KMS-11 (cell line): Measurements from ENCODE around the gene ATRN.

Experiments used
- H2AFZ ChIP-seq: fragments of 200-600 bp; sonication (generic); 2 replicates; pipeline ENCODE4 v1.6.1; 2016; ENCODE audit warnings: antibody characterized with exemption, mixed run types, low read depth
- H3K27ac ChIP-seq: fragments of 200-600 bp; sonication (generic); 2 replicates; pipeline ENCODE4 v1.6.1; 2016; ENCODE audit warnings: mild to moderate bottlenecking, mixed run types
- H3K27me3 ChIP-seq: fragments of 200-600 bp; sonication (generic); 2 replicates; pipeline ENCODE4 v1.6.1; 2017; ENCODE audit warnings: mild to moderate bottlenecking, low read depth, mixed run types, moderate library complexity; ENCODE audit not compliant: insufficient read depth
- H3K36me3 ChIP-seq: fragments of 200-600 bp; sonication (generic); 2 replicates; pipeline ENCODE4 v1.6.1; 2017; ENCODE audit warnings: mild to moderate bottlenecking, mixed run types; ENCODE audit not compliant: insufficient read depth
- H3K4me1 ChIP-seq: fragments of 200-600 bp; sonication (generic); 2 replicates; pipeline ENCODE4 v1.6.1; 2016; ENCODE audit warnings: mild to moderate bottlenecking, low read depth, mixed run types; ENCODE audit not compliant: poor library complexity, severe bottlenecking
- H3K4me2 ChIP-seq: fragments of 200-600 bp; sonication (generic); 2 replicates; pipeline ENCODE4 v1.7.0; 2016; ENCODE audit warnings: mild to moderate bottlenecking, mixed run types
- H3K4me3 ChIP-seq: fragments of 200-600 bp; sonication (generic); IDR thresholded peaks from 2 replicates; pipeline ENCODE4 v1.6.1; 2017; ENCODE audit warnings: low read depth, low read length, mixed read lengths; ENCODE audit not compliant: insufficient read depth
- H3K79me2 ChIP-seq: fragments of 200-600 bp; sonication (generic); 2 replicates; pipeline ENCODE4 v1.6.1; 2016; ENCODE audit warnings: low read depth, mixed run types; ENCODE audit not compliant: insufficient read depth
- H3K9ac ChIP-seq: fragments of 200-600 bp; sonication (generic); 2 replicates; pipeline ENCODE4 v1.6.1; 2016; ENCODE audit warnings: mild to moderate bottlenecking, mixed run types
- H4K20me1 ChIP-seq: fragments of 200-600 bp; sonication (generic); 2 replicates; pipeline ENCODE4 v1.6.1; 2016; ENCODE audit warnings: mild to moderate bottlenecking, mixed run types; ENCODE audit not compliant: insufficient read depth
- TF ChIP-seq, protein P1 (sequence below): fragments of 200-600 bp; sonication (generic); conservative IDR thresholded peaks from 2 replicates; pipeline ENCODE4 v1.6.1; 2017; ENCODE audit warnings: low read depth, mild to moderate bottlenecking, antibody characterized with exemption, low read length, moderate library complexity, mixed read lengths

The ATRN gene

DNA sequence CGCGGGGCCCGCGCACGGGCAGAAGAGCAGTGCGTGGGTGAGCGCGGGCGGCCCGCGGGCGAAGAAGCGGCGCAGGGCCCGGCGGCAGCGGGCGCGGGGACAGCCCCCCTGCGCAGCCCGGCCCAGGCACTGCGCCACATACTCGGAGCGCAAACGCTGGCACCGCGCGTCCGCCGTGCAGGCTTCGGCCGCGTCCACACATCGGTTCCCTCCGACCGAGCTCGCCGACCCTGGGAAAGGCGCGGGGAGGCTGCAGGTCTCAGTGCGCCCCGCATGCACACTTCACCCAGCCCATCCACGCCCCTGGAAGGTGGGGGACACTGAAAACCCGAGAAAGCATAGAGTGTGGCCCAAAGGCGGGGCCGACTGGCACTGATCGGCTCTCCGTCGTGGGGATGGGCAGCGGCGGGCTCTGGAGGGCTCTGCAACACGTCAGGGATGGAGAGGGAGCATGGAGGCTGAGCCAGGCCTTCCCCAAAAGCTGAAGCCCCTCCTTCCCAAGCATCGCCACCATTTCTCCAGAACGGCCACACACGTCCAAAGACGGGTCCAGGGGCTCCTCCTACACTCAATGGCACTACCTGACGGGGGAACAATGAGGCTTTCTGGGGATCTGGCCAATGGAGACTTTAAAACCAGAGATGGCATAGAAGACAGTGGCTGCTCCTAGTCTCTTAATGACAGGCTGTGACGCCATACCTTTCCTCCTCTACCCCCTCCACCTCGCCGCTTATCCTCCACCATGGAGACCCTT lies 190.4 kb downstream of the ATRN start:
- no peaks in the 10 kb centered on the region for H3K36me3 ChIP-seq
- H3K27ac ChIP-seq, result no peak overlapping the region
- H3K4me3 ChIP-seq, result no peak overlapping the region
- no peaks in the 10 kb centered on the region for H4K20me1 ChIP-seq
- no peaks in the 10 kb centered on the region for H3K27me3 ChIP-seq
- no peaks in the 10 kb centered on the region for H3K79me2 ChIP-seq
- H3K4me2 ChIP-seq, result no peak overlapping the region
- H3K9ac ChIP-seq, result no peak overlapping the region
- TF ChIP-seq, protein P1, sequence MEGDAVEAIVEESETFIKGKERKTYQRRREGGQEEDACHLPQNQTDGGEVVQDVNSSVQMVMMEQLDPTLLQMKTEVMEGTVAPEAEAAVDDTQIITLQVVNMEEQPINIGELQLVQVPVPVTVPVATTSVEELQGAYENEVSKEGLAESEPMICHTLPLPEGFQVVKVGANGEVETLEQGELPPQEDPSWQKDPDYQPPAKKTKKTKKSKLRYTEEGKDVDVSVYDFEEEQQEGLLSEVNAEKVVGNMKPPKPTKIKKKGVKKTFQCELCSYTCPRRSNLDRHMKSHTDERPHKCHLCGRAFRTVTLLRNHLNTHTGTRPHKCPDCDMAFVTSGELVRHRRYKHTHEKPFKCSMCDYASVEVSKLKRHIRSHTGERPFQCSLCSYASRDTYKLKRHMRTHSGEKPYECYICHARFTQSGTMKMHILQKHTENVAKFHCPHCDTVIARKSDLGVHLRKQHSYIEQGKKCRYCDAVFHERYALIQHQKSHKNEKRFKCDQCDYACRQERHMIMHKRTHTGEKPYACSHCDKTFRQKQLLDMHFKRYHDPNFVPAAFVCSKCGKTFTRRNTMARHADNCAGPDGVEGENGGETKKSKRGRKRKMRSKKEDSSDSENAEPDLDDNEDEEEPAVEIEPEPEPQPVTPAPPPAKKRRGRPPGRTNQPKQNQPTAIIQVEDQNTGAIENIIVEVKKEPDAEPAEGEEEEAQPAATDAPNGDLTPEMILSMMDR, result no peak
- H3K4me1 ChIP-seq, result no peaks in the 10 kb centered on the region
- no peak overlapping the region for H2AFZ ChIP-seq

DNA sequence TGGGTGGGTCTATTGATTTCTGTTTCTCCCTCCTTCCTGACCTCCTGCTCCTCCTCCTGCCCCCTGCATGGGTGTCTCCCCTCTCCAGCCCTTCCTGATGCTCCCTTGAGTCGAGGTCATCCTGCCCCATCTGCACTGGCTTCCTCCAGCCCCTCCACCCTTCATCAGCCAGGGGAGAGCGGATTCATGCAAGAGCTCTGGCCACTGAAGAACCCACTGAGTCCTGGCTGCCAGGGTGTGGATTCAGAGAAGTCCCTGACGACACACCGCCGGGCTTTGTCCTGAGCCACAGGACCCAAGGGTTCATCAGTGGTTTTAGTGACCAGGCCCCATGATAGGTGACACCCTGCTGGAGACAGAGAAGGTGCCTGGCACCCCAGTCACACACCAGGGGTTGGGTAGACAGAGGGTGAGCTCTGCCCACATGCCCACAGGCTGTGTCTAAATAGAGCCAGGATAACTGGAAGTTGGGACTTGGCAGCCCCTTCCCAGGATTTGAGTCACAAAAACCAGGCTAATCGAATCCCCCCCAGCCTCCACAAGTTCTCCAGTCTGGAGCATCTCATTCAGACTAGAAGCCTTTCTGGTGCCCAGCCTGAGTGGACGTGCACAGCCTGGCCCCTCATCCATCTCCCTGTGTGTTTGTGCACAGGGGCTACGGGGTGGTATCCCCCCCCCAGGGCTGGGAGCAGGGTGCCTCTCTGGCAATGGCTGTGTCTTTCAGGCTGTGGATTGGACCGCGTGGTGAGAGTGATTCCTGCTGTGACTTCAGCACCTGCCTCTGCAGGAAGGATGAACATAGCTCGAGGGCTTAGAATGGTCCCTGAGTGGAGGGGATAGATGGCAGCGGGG lies 191.2 kb downstream of the ATRN start:
- H3K4me1 ChIP-seq, result no peaks in the 10 kb centered on the region
- H3K36me3 ChIP-seq, result no peaks in the 10 kb centered on the region
- H3K4me3 ChIP-seq, result no peak overlapping the region
- TF ChIP-seq, protein P1, result no peak
- H2AFZ ChIP-seq, result no peak overlapping the region
- no peaks in the 10 kb centered on the region for H3K27me3 ChIP-seq
- no peak overlapping the region for H3K9ac ChIP-seq
- no peak overlapping the region for H3K27ac ChIP-seq
- no peaks in the 10 kb centered on the region for H4K20me1 ChIP-seq
- H3K4me2 ChIP-seq, result no peak overlapping the region
- H3K79me2 ChIP-seq, result no peaks in the 10 kb centered on the region

DNA sequence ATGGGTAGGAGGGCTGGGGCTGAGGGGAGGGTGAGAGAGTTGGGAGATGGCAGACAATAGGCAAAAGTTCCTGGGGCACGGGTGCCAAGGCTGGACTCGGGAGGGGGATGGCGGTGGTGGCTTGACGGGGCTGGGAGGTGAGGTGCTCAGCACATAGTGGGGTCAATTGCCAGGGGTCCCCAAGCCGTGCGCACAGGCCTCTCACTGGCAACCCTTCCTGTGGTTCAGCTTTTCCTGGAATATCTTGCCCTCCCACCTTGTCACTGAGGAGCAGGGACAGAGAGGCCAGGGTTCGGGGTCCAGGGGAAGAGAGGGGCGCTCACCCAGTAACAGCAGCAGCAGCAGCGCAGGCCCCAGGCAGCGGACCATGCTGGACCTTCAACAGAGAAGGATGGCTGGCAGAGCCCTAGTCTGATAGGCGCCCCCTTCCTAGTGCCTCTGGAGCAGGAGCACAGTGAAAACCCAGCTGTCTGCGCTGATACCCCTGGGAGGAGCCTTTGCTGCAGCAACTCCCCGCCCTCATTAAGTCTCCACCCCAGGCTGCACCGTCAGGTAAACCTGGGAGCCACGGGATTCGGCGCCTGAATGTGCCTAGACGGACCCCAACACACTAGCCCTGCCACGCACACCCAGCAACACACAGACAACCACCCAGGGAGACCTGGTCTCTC lies 192.3 kb downstream of the ATRN start, which contains the start of gene GFRA4:
GFRA4 (minus strand) TSS at position 369 of the 671 bp plus-strand sequence; CDS start at position 369, 0 bp downstream.
- Histone ChIP-seq H4K20me1 (no peaks in the 10 kb centered on the region), H3K4me1 (no peaks in the 10 kb centered on the region), H3K27me3 (no peaks in the 10 kb centered on the region), H3K4me3 (no peak within 1 kb of the TSS), H2AFZ (no peak within 1 kb of the TSS), H3K27ac (no peak within 1 kb of the TSS), H3K9ac (no peak within 1 kb of the TSS), H3K79me2 (no peaks in the 10 kb centered on the region), H3K4me2 (no peak within 1 kb of the TSS), H3K36me3 (no peaks in the 10 kb centered on the region)
- TF ChIP-seq, protein P1, result no peak

DNA sequence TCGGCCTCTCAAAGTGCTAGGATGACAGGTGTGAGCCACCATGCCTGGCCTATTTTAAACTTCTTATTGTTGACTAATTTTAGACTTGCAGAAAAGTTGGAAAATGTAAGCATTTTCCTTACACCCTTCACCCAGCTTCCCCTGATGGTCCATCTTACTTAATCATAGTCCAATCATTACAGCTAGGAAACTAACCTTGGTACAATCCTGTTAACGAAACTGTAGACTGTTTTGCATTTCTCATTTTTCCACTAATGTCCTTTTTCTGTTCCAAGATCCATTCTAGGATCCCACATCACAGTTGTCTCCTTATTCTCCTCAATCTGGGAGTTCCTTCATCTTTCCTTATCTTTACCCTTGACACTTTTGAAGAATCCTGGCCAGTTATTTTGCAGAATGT lies 193.0 kb downstream of the ATRN start:
- TF ChIP-seq, protein P1, result no peak
- Histone ChIP-seq H3K4me1 (no peaks in the 10 kb centered on the region), H3K36me3 (no peaks in the 10 kb centered on the region), H3K9ac (no peak overlapping the region), H3K27me3 (no peaks in the 10 kb centered on the region), H3K27ac (no peak overlapping the region), H3K4me2 (no peak overlapping the region), H2AFZ (no peak overlapping the region), H3K79me2 (no peaks in the 10 kb centered on the region), H3K4me3 (no peak overlapping the region), H4K20me1 (no peaks in the 10 kb centered on the region)
